Coronary artery (tissue), 2 donors: Measurements from ENCODE around the gene MATN1.

Experiments used
- DNase-seq: peaks from one replicate; pipeline ENCODE4 v3.0.0-alpha.2; 2017; ENCODE audit warnings: low spot score
- H3K27ac ChIP-seq, 2 donors: fragments of 200-600 bp; sonication (generic); one replicate each; pipeline ENCODE4 v1.5.1; 2016 to 2019
- H3K4me3 ChIP-seq: fragments of 200-600 bp; sonication (generic); 2 replicates; pipeline ENCODE4 v1.5.1; 2016; ENCODE audit warnings: mild to moderate bottlenecking, moderate library complexity
- CTCF ChIP-seq: fragments of 200-600 bp; sonication (generic); IDR thresholded peaks from one replicate; pipeline ENCODE4 v1.5.1; 2019; ENCODE audit warnings: antibody characterized with exemption

MATN1 gene

DNA sequence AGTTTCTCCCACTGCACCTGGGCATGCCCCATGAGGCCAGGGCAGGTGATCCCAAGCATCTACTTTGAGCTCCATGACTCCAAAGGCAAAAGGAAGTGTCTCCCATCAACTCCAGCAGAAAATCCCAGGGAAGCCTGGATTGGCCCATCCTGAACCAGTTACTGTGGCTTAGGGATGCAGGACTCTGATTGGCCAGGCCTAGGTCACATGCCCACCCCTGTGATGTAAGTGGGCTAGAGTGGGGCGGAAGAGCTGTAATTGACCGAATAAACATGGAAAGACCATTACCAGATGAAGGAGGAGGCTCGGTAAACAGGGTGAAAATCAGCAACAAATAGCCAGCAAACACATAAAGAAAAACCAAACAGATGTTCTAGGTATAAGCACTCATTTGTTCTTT lies 45.2 kb downstream of the MATN1 start:
- no peak overlapping the region for H3K27ac ChIP-seq
- DNase-seq = no peak
- TF ChIP-seq CTCF = no peak
- no peak overlapping the region for H3K4me3 ChIP-seq

DNA sequence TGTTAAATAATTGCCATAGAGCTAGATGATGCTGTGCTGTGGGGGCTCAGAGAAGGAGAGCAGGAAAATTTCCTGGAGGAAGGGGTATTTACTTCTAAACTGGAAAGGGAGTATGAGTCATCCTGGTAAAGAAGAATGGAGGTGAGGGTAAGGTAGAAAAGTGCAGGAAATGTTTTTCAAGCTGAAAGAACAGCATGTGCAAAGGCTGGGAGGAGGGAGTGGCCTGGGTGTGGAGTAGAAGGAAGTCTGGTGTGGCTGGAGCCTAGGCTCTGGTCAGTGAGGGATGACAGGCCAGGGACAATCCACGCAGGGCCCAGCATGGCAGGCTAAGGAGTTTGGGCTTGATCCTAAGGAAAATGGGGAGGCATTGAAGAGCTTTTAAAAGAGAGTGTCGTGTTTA lies 45.9 kb downstream of the MATN1 start:
- DNase-seq = no peak
- Histone ChIP-seq H3K27ac (no peak overlapping the region), H3K4me3 (no peak overlapping the region)
- no peak for TF ChIP-seq CTCF

- Histone ChIP-seq H3K4me3 (no peak overlapping the region), H3K27ac (no peak overlapping the region)
- no peak for DNase-seq
- no peak for TF ChIP-seq CTCF
Measured at GRCh38 chr1:30675761-30676160, 47.6 kb downstream of the MATN1 start.

GRCh38 chr1:30675289-30675688 lies 48.1 kb downstream of the MATN1 start:
- TF ChIP-seq CTCF = no peak
- Histone ChIP-seq H3K27ac (no peak overlapping the region), H3K4me3 (no peak overlapping the region)
- DNase-seq = no peak

GRCh38 chr1:30673395-30673794 lies 50.0 kb downstream of the MATN1 start:
- no peak for TF ChIP-seq CTCF
- no peak for DNase-seq

GRCh38 chr1:30672661-30673060 lies 50.7 kb downstream of the MATN1 start:
- no peak overlapping the region for H3K4me3 ChIP-seq
- no peak for TF ChIP-seq CTCF
- no peak overlapping the region for H3K27ac ChIP-seq
- no peak for DNase-seq

More at GRCh38 chr1:30673395-30673794, 50.0 kb downstream of the MATN1 start:
- Histone ChIP-seq H3K4me3 (no peak overlapping the region), H3K27ac (no peak overlapping the region)

GRCh38 chr1:30670240-30671060 lies 52.9 kb downstream of the MATN1 start:
- no peak overlapping the region for H3K27ac ChIP-seq
- DNase-seq = no peak

More at GRCh38 chr1:30670240-30671060, 52.9 kb downstream of the MATN1 start:
- TF ChIP-seq CTCF = no peak
- H3K4me3 ChIP-seq = no peak overlapping the region
